NCI-H2107 treated with DMSO at 0.1 percent for 48 hours (cell line): ENCODE data around the gene ZNF587B.
"Not testable (repeated sequence)": the region's sequence is repeated elsewhere in the genome, so short reads cannot be mapped to it uniquely, and the experiment has no call there.

ENCODE experiments used
- DNase-seq: peaks from one replicate; lab custom pipeline; 2025; ENCODE audit not compliant: unreplicated experiment; lab: John Stamatoyannopoulos, UW

Gene ZNF587B

DNA sequence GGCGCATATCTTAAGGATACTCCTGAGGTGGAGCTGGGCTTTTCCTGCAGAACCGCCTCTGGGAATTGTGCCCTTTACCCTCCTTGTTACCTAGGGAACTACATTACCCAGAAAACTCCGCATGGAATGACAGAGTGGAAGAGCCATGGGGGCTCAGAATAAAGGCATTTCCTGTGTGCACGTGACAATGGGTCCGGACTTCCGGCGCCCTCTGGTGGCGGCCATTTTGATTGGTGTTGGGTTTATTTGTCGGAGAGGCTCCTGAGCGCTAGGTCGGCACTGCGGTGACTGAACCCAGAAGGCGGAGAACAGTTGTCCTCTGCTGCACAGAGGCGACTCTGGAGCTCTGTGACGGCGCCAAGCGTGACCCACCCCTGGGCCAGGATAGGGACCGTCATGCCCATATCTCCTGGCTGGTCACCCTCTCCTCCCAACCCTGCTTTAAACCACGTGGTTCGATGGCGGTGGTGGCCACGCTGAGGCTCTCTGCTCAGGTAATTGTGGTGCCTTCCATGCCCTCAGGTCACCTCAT lies at the start of gene ZNF587B:
ZNF587B (plus strand) TSS at position 229 of the 532 bp plus-strand sequence; CDS start at position 459, 230 bp downstream.
- DNase-seq: no peak

DNA sequence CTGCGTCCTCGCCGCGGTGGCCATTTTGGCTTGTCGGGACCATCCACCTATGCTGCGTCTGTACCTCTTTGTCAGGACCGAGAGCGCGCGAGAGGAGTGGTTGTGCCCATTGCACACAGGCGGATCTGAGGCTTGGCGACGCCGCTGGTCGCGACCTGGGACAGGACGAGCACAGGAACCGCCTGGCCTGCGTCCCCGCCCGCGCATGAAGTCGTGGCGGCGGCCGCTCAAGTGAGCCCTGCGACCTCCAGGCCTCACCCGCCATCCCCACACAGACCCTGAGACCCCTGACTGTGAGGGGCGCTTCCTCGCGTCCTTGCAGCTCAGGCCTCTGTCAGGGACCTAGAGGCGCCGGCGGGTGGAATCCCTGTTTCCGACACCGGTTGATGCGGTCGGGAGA lies 43.8 kb upstream of the ZNF587B start:
- DNase-seq: no peak

DNA sequence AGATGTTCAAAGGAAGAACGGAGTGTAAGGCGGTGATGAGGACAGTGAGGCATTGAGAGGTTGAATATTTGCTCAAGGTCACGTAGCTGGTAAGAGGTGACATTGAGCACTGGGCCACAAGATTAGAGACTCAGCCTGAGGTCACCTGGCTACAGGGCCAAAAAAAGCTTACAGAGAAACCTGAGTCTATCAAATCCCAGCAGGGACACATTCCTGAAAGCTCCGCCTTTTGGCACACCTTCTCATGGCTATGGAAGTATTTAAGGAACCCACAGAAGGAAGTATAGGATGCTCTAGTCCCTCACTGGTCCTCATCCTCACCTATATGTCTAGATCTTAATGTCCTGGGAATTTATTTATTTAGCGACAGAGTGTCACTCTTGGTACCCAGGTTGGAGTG lies 43.2 kb upstream of the ZNF587B start:
- no peak for DNase-seq

DNA sequence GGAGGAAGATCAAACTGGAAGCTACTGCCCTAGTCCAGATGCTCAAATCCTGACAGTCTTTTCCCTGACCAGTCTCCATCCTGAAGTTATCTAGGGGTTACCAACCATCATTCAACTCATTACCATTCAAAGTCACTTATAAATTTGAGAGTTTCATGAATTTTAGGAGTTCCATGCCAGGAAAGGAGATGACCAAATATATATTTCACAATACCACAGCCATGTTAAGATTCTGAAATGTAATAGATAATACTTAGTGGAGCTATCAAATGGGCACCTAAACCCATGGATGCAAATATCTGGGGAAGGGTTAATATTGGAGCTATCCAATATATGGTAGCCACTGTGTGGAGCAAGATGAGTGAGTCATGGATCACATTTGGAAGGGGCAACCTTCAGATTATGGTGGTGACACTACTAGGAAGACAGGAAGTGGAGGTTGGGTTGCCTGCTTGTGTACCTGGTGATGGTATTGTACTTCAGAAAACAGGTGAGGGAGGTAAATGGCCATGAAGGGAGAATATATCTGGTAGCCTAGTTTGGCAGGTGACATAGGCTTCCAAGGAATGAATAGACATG lies 41.9 kb upstream of the ZNF587B start:
- DNase-seq: no peak

DNA sequence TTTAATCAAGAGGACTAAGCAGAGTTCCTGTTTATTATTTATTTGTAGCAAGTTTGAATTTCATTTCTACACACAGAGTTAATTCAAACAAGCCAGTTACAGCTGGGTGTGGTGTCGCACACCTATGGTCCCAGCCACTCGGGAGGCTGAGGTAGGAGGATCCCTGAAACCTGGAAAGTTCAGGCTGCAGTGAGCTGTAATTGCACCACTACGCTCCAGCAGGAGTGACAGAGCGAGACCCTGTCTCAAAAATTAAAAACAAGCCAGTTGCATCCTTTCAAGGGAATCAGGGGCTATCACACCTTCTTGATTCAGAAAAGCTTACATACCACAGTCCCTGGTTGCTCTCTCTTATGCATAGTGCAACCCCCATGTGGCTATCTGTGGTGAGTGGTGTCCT lies 40.8 kb upstream of the ZNF587B start:
- DNase-seq: no peak

DNA sequence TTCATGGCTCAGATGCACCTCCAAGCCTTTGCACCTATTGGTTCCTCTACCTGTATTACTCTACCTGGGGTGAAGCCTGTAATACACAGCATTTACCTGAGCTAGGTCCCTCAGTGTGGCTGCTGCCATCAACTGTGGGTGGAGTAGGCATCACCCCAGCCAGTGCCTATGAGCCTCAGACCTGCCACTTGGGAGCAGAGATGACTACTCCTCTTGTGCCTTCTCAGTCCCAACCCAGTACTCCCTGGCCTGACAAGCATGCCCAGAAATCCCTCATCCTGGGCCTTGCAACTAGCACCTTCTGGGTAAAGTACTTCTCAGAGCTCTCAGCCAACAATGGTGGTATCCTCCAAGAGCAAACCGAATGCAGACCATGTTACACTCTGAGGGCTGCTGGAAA lies 33.5 kb upstream of the ZNF587B start:
- not testable (repeated sequence) for DNase-seq

DNA sequence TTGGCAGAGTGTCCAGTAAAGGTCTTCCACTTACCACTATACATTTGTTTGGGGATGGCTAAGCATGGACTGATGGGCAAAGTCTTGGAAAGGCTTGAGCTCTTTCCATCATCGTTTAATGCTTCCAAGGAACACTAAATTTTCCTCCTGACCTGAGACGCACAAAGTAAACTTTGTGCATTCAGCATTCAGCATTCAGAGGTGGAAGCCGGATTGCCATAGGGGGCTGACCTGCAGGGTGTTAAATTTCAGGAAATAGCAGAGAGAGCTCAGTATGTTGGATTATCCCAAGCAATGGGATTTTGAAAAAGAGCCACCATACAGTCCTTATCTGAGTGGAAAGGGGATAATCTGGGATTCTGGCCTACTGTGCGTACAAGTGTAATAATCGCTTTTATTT lies 29.4 kb upstream of the ZNF587B start:
- DNase-seq: no peak

DNA sequence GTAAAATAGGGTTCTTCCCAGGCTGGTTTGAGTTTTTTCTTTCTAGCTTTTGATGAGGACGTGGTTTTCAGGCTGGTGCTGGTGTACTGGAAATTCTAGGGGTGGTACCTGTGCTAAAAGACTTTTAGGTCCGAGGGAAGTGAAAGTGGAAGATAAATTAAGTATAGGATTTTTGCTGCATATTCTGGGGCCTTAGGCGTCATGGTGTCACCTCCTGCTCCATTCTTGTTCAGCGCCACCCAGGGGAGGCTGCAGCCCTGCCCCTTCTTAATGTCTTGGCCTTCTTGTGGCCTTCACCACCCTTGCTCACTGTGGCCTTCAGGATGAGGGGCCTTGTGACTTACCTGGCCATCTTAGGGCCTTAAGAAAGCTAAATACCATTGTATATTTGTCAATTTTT lies 27.8 kb upstream of the ZNF587B start:
- no peak for DNase-seq

DNA sequence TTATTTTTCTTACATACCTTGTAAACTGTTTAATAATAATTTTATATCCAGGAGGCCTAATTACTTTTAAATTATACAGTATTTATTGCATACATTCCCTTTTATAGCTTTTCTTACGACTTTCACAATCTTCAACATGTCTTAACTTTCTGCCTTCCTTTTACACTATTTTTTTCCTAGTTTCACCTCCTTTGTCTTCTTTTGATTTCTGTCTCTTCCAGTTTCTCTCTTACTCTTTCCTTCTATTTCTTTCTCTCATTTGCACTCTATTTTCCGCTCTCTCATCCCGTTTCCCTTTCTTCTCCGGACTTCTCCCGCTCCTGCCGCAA lies 26.9 kb upstream of the ZNF587B start:
- no peak for DNase-seq

DNA sequence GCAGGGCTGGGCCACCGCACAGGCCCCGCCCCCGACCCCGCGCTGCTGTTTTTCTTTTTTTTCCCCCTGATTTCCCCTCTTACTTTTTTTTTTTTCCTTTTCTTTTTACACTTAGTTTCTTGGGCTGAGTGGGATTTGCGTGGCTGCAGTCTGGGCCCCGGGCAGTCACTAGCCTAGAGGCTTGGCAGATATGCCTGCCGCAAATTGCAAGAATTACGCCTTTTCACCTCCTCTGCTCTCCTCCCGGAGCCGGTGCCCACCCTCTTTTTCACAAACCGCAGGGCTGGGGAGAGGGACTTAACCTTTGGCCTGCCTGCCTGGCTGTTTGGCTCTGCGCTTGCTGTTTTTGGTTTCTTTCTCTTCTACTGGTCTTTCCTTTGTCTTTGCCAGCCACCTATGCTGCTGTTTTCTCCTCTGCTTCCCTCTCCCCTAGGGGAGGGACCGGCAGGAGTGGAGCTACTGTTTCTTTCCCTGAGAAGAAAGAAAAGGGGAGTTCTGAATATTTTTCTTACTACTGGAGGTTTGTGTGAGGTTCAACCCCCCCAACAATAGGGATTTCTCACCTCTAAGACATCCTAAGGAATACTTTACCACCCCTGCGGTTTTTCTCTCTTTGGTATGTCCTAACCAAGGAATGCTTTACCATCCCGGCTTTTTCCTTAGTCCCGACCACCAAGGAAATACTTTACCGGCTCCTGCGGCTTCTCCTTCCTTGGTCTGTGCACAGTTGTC lies 26.3 kb upstream of the ZNF587B start:
- DNase-seq: no peak

DNA sequence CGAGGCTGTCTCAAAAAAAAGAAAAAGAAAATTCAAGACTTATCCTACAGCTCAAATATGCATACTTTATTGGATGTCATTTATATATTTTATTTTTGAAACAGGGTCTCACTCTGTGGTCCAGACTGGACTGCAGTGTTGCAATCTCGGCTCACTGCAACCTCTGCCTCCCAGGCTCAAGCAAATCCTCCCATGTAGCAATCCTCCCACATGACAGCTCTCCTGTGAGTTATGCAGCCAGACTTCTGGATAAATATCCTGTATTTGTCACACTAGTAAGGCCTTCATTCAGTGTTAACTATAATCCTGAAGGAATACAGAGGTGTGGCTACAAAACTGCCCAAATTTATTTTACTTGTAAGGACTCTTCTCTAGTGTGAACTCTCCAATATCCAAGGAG lies 22.6 kb upstream of the ZNF587B start:
- DNase-seq: no peak

DNA sequence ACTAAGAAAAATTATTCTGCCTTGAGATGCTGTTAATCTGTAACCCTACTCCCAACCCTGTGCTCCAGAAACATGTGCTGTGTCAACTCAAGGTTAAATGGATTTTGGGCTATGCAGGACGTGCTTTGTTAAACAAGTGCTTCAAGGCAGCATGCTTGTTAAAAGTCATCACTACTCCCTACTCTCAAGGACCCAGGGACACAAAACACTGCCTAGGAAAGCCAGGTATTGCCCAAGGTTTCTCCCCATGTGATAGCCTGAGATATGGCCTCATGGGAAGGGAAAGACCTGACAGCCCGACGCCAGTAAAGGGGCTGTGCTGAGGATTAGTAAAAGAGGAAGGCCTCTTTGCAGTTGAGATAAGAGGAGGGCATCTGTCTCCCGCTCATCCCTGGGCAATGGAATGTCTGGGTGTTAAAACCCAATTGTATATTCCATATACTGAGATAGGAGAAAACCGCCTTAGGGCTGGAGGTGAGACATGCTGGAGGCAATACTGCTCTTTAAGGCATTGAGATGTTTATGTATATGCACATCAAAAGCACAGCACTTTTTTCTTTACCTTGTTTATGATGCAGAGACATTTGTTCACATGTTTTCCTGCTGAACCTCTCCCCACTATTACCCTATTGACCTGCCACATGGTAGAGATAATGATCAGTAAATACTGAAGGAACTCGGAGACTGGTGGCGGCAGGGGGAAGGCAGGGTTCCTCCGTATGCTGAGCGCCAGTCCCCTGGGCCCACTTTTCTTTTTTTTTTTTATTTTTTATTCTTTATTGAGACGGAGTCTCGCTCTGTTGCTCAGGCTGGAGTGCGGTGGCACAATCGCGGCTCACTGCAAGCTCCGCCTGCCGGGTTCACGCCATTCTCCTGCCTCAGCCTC lies 19.4 kb upstream of the ZNF587B start:
- DNase-seq: not testable (repeated sequence)

DNA sequence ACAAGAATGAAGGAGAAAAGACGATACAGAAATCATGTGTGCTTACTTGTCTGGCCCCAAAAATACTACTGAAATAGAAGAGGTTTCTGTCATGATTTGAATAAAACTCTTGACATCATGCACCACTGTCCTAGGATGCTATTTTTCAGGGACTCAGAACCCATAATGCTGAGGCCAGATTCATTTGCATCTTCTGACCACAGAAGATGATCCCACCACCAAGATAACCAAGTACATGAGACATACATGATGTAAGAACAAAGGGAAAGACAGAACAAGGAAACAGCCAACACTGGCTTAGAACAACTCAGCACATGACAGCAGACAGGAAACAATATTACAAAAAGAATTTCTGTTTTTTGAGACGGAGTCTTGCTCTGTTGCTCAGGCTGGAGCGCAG lies 17.9 kb upstream of the ZNF587B start:
- DNase-seq: no peak

DNA sequence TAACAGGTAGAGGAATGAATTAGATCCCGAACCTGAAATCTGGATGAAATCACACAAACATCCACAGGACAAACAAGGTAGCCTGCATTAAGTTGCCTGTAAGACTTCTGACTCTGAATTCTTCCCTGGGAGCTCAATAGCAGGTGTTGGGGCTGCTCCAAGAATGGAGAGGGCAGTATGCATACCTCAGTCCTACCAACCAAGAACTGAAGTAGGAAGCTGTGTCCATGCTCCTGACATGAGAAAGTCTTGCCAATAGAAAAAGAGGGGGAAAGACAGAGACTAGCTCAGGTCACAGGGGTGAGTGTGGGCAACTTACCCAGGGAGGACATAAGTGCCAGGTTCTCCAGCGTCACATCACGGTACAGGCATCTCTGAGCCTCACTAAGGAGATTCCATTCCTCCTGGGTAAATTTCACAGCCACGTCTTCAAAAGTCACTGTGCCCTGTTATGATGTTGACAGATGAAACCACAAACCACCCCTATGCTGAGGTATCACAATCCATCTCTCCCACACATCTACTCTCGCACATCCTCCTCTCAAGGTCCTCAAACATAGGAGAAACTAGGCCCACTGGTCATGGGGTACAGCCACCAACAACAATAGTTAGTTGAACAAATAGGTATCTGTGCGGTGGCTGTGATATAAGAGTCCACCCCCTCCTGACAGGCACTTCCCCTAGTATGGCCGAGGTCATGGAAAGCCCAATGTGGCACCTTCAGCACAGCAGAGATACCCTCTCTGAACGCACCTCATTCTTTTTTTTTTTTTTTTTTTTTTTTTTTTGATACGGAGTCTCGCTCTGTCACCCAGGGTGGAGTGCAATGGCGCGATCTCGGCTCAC lies 16.9 kb upstream of the ZNF587B start:
- DNase-seq: not testable (repeated sequence)

DNA sequence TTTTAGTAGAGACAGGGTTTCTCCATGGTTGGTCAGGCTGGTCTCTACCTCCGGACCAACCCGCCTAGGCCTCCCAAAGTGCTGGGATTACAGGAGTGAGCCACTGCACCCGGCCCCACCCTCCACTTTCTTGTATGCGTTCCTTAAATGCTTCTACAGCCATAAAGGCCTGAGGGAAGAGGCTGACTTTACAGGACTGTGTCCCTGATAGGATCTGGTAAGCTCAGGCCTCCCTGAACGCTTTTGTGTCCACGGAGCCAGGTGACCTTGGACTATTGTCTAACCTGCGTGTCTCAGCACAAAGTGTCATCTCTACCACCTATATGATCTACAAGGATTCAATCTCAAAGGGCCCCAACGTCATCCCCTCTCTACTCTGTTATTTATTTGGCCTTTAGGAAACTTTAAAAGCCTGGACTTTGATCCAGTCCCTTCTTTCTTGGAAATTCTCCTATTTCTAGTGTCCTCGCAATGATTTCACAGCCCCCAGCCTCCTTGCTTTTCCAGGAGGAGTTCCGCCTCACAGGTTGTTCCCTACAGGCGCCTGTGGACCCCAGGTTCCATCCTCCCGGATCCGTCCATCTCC lies 16.1 kb upstream of the ZNF587B start:
- DNase-seq: no peak

DNA sequence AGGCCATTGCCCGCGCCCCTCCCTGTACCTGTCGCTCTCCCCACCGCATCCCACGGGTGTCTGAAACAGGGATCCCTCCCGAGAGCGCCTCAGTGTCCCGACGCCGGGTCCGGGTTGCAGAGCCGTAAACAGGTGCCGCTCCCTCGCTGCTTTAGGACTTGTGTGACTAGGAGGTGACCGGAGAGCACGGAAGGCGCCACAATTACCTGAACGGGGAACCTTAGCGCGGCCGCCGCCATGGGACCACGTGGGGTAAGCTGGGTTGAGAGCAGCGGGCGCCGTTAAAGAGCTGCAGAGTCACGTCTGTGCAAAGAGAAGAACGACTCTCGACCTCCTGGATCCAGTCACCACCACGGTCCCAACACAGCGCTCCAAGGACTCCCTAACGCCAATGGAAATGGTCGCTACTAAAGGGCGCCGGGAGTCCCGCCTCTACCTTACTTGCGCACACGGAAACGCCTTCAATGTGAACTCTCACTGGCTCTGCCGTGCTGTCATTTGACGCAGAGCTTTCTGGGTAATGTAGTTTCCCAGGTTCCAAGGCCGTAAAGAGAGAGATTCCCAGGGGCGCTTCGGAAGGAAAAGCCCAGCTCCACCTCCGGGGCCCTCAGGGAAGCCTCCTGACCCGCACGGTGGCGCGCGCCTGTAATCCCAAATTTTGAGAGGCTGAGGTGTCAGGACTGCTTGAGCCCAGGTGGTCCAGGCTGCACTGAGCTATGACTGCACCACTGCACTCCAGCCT lies 15.4 kb upstream of the ZNF587B start, which contains the start of gene ZNF552:
ZNF552 (minus strand) TSS at position 409 of the 742 bp plus-strand sequence; CDS start at position 239, 170 bp downstream.
- DNase-seq: peak; percentile 88

DNA sequence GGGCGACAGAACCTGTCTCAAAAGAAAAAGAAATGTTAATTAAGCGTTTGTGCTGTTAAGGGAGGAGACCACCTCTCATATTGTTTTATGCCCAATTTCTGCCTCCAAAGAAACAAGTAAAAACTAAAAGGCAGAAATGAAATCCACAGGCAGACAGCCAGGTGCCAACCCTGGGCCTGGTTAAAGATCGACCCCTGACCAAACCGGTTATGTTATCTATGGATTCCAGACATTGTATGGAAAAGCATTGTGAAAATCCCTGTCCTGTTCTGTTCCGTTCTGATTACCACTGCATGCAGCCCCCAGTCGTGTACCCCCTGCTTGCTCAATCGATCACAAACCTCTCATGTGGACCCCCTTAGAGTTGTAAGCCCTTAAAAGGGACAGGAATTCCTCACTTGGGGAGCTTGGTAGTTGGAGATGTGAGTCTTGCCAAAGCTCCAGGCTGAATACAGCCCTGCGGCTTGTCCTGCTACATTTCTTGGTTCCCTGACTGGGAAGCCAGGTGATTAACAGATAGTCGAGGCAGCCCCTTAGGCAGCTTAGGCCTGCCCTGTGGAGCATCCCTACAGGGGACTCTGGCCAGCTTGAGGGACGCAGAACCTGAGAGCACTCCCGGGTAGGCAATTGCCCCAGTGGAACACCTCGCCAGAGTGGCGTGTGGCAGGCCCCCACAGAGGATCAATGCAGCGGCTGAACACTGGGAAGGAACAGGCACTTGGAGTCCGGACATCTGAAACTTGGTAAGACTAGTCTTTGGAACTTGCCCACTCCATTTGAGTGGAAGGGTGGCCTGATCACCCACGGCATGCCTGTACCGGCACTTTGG lies 14.6 kb upstream of the ZNF587B start:
- no peak for DNase-seq

DNA sequence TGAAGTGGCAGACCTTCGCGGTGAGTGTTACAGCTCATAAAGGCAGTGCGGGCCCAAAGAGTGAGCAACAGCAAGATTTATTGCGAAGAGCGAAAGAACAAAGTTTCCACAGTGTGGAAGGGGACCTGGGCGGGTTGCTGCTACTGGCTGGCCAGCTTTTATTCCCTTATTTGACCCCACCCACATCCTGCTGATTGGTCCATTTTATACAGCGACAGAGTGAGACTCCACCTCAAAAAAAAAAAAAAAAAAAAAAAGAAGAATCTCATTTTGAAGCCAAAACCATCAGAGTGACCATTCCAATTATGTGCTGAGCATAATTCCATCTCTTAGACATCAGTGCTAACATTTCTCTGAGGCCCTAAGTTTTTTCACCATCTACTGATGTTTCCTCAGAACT lies 13.4 kb upstream of the ZNF587B start:
- no peak for DNase-seq

DNA sequence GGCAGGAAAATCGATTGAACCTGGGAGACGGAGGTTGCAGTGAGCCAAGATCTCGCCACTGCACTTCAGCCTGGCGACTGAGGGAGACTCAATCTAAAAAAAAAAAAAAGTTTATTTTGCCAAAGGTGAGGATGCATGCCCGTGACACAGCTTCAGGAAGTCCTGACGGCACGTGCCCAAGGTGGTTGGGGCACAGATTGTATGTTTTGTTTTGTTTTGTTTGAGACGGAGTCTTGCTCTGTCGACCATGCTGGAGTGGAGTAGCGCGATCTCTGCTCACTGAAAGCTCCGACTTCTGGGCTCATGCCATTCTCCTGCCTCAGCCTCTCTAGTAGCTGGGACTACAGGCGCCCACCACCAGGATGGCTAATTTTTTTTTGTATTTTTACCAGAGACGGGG lies 12.1 kb upstream of the ZNF587B start:
- no peak for DNase-seq
